PFSK-1 (cell line): Measurements from ENCODE around the gene SLC24A4.

ENCODE experiments used
- POLR2AphosphoS5 ChIP-seq: IDR thresholded peaks from 2 replicates; pipeline ENCODE4 v1.6.1; 2012; ENCODE audit warnings: low read depth, mild to moderate bottlenecking, control low read depth, low read length, moderate library complexity
- REST ChIP-seq, 2 experiments: IDR thresholded peaks; 2 replicates each; pipeline versions ENCODE4 v1.6.1 to v1.8.0; 2011 to 2012; ENCODE audit warnings: low read depth in 2 of 2, low read length in 2 of 2, control low read depth in 1 of 2, inconsistent platforms in 1 of 2, mild to moderate bottlenecking in 1 of 2, moderate library complexity in 1 of 2; ENCODE audit not compliant: insufficient read depth in 1 of 2
- SIN3A ChIP-seq: IDR thresholded peaks from 2 replicates; pipeline ENCODE4 v1.6.1; 2012; ENCODE audit warnings: mild to moderate bottlenecking, low read length, moderate library complexity, borderline replicate concordance; ENCODE audit not compliant: insufficient read depth
- TAF1 ChIP-seq: IDR thresholded peaks from 2 replicates; pipeline ENCODE4 v1.6.1; 2012; ENCODE audit warnings: low read length, control low read depth, borderline replicate concordance; ENCODE audit not compliant: insufficient read depth

- TF ChIP-seq POLR2AphosphoS5 (no peak), TAF1 (no peak), REST (IDR thresholded peaks at IDR 0.05; ENCODE audit: insufficient read depth in 1 of 2, low read depth in 2 of 2, low read length in 2 of 2) (no peak), SIN3A (no peak)
Measured at GRCh38 chr14:92292673-92293072, 30.3 kb upstream of the SLC24A4 start.
